Fibroblast of gingiva (primary cell): ENCODE data around the gene TGIF2.

Experiments used
- DNase-seq: peaks from one replicate; pipeline ENCODE4 v3.0.0-alpha.2; 2011; ENCODE audit warnings: low read depth

Gene TGIF2

GRCh38 chr20:36573103-36573797, at the start of gene TGIF2:
Gene TGIF2 (plus strand): TSS chr20:36573597. CDS start chr20:36578775, 5,178 bp downstream.
- peak; percentile 69 for DNase-seq

- no peak for DNase-seq
Observed at GRCh38 chr20:36525620-36526365, 47.6 kb upstream of the TGIF2 start.

GRCh38 chr20:36526521-36527011, 46.8 kb upstream of the TGIF2 start:
- DNase-seq = no peak

- DNase-seq = no peak
Observed at GRCh38 chr20:36527331-36528125, 45.9 kb upstream of the TGIF2 start.

GRCh38 chr20:36528176-36528874, 45.1 kb upstream of the TGIF2 start:
- no peak for DNase-seq

- DNase-seq = no peak
Observed at GRCh38 chr20:36528875-36529417, 44.5 kb upstream of the TGIF2 start.

GRCh38 chr20:36532388-36532787, 41.0 kb upstream of the TGIF2 start:
- DNase-seq = no peak

- DNase-seq = no peak
Observed at GRCh38 chr20:36532822-36533221, 40.6 kb upstream of the TGIF2 start.

GRCh38 chr20:36538026-36538722, 35.2 kb upstream of the TGIF2 start:
- DNase-seq = peak; percentile 83

GRCh38 chr20:36540551-36541211, 32.7 kb upstream of the TGIF2 start:
- no peak for DNase-seq

- DNase-seq = peak; percentile 80
Observed at GRCh38 chr20:36541227-36541767, 32.1 kb upstream of the TGIF2 start, which contains the start of gene MYL9. Gene MYL9 (plus strand): TSS chr20:36541519. CDS start chr20:36544885, 3,366 bp downstream.

- peak; percentile 63 for DNase-seq
Observed at GRCh38 chr20:36541768-36542488, 31.5 kb upstream of the TGIF2 start.

GRCh38 chr20:36542516-36543183, 30.7 kb upstream of the TGIF2 start:
- no peak for DNase-seq

GRCh38 chr20:36543184-36544133, 29.9 kb upstream of the TGIF2 start:
- peak; percentile 92 for DNase-seq

- DNase-seq = peak; percentile 72
Observed at GRCh38 chr20:36544134-36545018, 29.0 kb upstream of the TGIF2 start.

- no peak for DNase-seq
Observed at GRCh38 chr20:36546111-36546736, 27.2 kb upstream of the TGIF2 start.
